AG04450 (cell line): ENCODE results near the gene SCYGR3. TPM values are rescaled to one million over a fixed set of nuclear protein-coding genes. Genes with fewer than 3 reads are reported as not detected.

Experiments
- CTCF ChIA-PET: fragments of 300-600, 350-600 bp; formaldehyde crosslinking; extraction: SDS; loops from one replicate; lab custom pipeline; 2022; ENCODE audit warnings: antibody characterized with exemption, inconsistent platforms; lab: Charles Lee
- POLR2A ChIA-PET: fragments of 350-600 bp; formaldehyde crosslinking; extraction: SDS; loops from one replicate; lab custom pipeline; 2021; ENCODE audit warnings: antibody characterized with exemption, inconsistent platforms; lab: Yijun Ruan, JAX
- DNase-seq: peaks from one replicate; pipeline ENCODE4 v3.0.0-alpha.2; 2011; ENCODE audit warnings: low read depth, low spot score
- H3K27ac ChIP-seq: one replicate; pipeline ENCODE4 v1.5.1; 2012; ENCODE audit warnings: low read depth, low read length, control low read depth
- H3K27me3 ChIP-seq: one replicate; pipeline ENCODE4 v1.6.0; 2012; ENCODE audit warnings: low read length; ENCODE audit not compliant: control insufficient read depth, insufficient read depth
- H3K4me3 ChIP-seq: 2 replicates; pipeline ENCODE4 v1.5.1; 2011; ENCODE audit warnings: mild to moderate bottlenecking, low read depth, low read length, control low read depth
- H3K9me3 ChIP-seq: 2 replicates; pipeline ENCODE4 v1.5.1; 2012; ENCODE audit warnings: low read length; ENCODE audit not compliant: control insufficient read depth, insufficient read depth
- polyA plus RNA-seq: library from polyadenylated mRNA; depleted of rRNA; stranded (reverse); fragments of >200 nt; gene quantifications from 2 replicates; pipeline ENCODE4 v1.2.3, GENCODE V29; 2011; rRNA removed
- TF ChIP-seq, protein P1 (sequence below): IDR thresholded peaks from 2 replicates; pipeline ENCODE4 v1.5.1; 2011; ENCODE audit warnings: low read depth, low read length, control low read depth, inconsistent platforms

SCYGR3 gene
- polyA plus RNA-seq, 1 experiment, result not detected

DNA sequence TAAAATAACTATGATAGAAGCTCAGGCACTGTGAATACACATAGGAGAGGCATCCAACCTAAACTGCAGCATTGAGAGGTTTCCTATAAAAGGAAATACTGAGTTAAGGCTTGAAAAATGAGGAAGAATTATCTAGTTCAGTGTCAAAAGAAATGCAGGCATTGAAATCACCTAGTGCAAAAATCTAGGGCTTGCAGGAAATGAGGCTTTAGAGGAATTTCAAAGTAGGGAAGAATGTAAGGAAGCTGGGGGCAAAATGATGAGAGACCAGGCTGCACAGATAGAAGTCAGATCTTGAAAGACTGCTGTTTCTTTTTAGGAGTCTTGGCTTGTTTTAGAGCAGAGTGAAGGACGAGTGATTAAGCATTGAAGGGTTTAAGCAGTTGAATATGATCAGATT is 44.0 kb downstream of the SCYGR3 start:
- CTCF ChIA-PET, result interaction anchor here (0.9 kb wide), 1 partner anchor 165 kb away, joined by 3 read pairs; no protein-coding TSS in a partner anchor
- POLR2A ChIA-PET, result no interaction called here
- no peak for DNase-seq
- no peaks in the 10 kb centered on the region for H3K27me3 ChIP-seq
- H3K27ac ChIP-seq, result no peak overlapping the region
- H3K9me3 ChIP-seq, result no peaks in the 10 kb centered on the region
- H3K4me3 ChIP-seq, result no peak overlapping the region
- TF ChIP-seq, protein P1, sequence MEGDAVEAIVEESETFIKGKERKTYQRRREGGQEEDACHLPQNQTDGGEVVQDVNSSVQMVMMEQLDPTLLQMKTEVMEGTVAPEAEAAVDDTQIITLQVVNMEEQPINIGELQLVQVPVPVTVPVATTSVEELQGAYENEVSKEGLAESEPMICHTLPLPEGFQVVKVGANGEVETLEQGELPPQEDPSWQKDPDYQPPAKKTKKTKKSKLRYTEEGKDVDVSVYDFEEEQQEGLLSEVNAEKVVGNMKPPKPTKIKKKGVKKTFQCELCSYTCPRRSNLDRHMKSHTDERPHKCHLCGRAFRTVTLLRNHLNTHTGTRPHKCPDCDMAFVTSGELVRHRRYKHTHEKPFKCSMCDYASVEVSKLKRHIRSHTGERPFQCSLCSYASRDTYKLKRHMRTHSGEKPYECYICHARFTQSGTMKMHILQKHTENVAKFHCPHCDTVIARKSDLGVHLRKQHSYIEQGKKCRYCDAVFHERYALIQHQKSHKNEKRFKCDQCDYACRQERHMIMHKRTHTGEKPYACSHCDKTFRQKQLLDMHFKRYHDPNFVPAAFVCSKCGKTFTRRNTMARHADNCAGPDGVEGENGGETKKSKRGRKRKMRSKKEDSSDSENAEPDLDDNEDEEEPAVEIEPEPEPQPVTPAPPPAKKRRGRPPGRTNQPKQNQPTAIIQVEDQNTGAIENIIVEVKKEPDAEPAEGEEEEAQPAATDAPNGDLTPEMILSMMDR, result no peak

DNA sequence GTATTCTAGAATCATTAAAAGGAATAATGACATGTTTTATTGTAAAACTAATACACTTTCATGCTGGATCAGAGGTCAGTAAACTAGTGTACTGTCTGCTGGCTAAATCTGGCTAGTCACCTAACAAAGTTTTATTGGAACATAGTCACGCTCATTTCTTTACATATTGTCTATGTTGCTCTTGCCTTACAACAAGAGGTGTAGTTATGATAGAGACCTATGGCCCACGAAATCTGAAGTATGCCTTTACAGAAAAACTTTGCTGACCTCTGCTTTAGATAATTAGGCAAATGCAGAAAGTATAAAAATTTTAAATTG is 45.8 kb downstream of the SCYGR3 start:
- TF ChIP-seq, protein P1, result no peak
- Histone ChIP-seq H3K4me3 (no peak overlapping the region), H3K27ac (no peak overlapping the region), H3K9me3 (no peaks in the 10 kb centered on the region), H3K27me3 (no peaks in the 10 kb centered on the region)
- no peak for DNase-seq
- ChIA-PET POLR2A (no interaction called here), CTCF (no interaction called here)

DNA sequence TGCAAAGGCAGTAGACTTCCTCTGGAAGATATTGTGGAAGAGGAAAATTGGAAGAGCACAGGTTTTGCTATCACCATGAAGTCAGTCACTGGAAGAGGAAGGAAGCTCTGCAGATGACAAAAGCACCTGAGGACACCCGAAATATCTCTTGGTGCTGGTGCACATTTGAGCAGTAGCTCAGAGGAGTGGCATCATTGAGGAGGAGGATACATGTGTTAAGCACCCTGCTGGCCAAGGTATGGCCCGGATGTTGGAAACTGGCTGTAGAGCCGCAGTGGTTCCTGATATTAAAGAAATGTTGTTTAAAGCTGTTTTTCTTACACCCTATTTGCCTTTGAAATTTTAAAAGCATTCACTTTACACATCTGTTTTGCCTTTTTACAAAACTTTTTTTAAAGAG is 48.6 kb downstream of the SCYGR3 start:
- CTCF ChIA-PET, result interaction anchor here (1.9 kb wide), 1 partner anchor 200 kb away, joined by 4 read pairs; no protein-coding TSS in a partner anchor
- no peak for DNase-seq
- POLR2A ChIA-PET, result no interaction called here

DNA sequence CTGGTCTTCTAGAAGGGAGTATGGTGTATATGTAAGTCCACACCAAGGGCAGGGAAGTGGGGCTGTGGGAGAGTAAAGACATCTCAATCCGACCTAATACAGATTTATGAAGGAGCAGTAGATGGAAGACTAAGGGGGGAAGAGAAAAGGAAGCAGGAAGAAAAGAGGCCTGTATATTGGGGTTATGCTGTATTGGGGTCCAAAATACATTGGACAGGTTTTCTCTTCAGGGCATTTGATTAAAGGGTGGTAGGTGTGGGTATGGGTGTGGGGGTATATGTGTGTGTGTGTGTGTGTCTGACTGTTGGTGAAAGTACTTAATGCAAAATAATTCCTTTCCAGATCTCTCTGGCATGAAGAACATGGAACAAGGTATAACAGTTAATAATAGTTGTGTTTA is 49.6 kb downstream of the SCYGR3 start:
- TF ChIP-seq, protein P1, result no peak
- no peak overlapping the region for H3K4me3 ChIP-seq
- CTCF ChIA-PET, result interaction anchor here (0.8 to 1.9 kb wide), 4 partner anchors 93 to 201 kb away, joined by 3 to 6 read pairs (median 4); partner anchors contain the start of gene AGFG1
- no peak for DNase-seq
- no peaks in the 10 kb centered on the region for H3K9me3 ChIP-seq
- POLR2A ChIA-PET, result no interaction called here
- no peak overlapping the region for H3K27ac ChIP-seq
- H3K27me3 ChIP-seq, result no peaks in the 10 kb centered on the region

More for the DNA sequence above, 48.6 kb downstream of the SCYGR3 start:
- no peak overlapping the region for H3K27ac ChIP-seq
- no peak overlapping the region for H3K4me3 ChIP-seq
- no peaks in the 10 kb centered on the region for H3K27me3 ChIP-seq
- no peaks in the 10 kb centered on the region for H3K9me3 ChIP-seq
- TF ChIP-seq, protein P1, result no peak

Other genes with a start within 250 kb of the SCYGR3 start
- gene TM4SF20, start 235.5 kb downstream of the SCYGR3 start, polyA plus RNA-seq, result 0.82 and 1.1 TPM in 2 replicates
- gene SCYGR1, start 226.9 kb downstream of the SCYGR3 start, polyA plus RNA-seq, result not detected in 2 replicates
- 124 and 139 TPM in 2 replicates for gene AGFG1, start 142.7 kb downstream of the SCYGR3 start, polyA plus RNA-seq
- gene SCYGR2, start 15.9 kb downstream of the SCYGR3 start, polyA plus RNA-seq, result not detected in 2 replicates
- gene SCYGR4, start 2.7 kb upstream of the SCYGR3 start, polyA plus RNA-seq, result not detected in 2 replicates
- gene SCYGR5, start 52.0 kb upstream of the SCYGR3 start, polyA plus RNA-seq, result not detected in 2 replicates
- gene SLC19A3, start 103.2 kb upstream of the SCYGR3 start, polyA plus RNA-seq, result not detected in 2 replicates
- not detected in 2 replicates for gene SCYGR6, start 109.9 kb upstream of the SCYGR3 start, polyA plus RNA-seq
- not detected in 2 replicates for gene SCYGR7, start 113.5 kb upstream of the SCYGR3 start, polyA plus RNA-seq
- not detected in 2 replicates for gene SCYGR8, start 131.1 kb upstream of the SCYGR3 start, polyA plus RNA-seq
- 0.11 TPM in 1 of 2 replicates, not detected in the other for gene CCL20, start 199.0 kb upstream of the SCYGR3 start, polyA plus RNA-seq